Fibroblast of peridontal ligament (primary cell): Measurements from ENCODE around the gene OR4D10.

Experiments used
- DNase-seq: peaks from one replicate; pipeline ENCODE4 v3.0.0-alpha.2; 2010; ENCODE audit errors: extremely low read depth

Gene OR4D10

DNA sequence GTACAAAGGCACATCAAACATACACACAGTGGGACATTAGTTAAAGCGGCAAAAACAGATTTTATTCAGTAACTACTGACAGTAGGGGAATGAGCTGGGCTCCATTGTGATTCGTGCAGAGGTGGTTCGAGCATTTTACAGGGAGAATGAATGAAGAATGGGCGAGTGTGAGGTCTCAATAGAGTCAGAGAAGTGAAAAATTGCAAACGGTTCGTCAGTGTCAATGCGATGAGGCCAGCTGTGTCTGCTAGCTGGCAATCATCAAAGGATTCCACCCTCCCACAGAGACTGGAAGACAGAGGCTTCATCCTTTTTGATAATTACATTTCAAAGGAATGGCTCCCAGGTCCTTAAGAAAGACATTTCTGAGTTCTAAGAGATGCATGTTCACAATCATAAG lies 55.6 kb downstream of the OR4D10 start:
- DNase-seq = no peak
